H9 (cell line): ENCODE measurements around the gene F7. TPM values are rescaled to one million over a fixed set of nuclear protein-coding genes. Genes with fewer than 3 reads are reported as not detected.

Experiments
- DNase-seq: peaks from one replicate; pipeline ENCODE4 v3.0.0-alpha.2; 2017
- H2AFZ ChIP-seq: one replicate; pipeline ENCODE4 v1.6.1; 2013; ENCODE audit warnings: mild to moderate bottlenecking, low read length, control low read depth, moderate library complexity
- H2AK5ac ChIP-seq: 2 replicates; pipeline ENCODE4 v1.6.1; 2013; ENCODE audit warnings: low read length, control low read depth, mixed read lengths; ENCODE audit not compliant: insufficient read length
- H2BK120ac ChIP-seq: one replicate; pipeline ENCODE4 v1.6.1; 2013; ENCODE audit warnings: low read depth, mild to moderate bottlenecking, low read length, control low read depth, inconsistent platforms; ENCODE audit not compliant: poor library complexity, severe bottlenecking
- H2BK12ac ChIP-seq: 2 replicates; pipeline ENCODE4 v1.6.1; 2013; ENCODE audit warnings: low read length, control low read depth, mixed read lengths, low read depth; ENCODE audit not compliant: insufficient read length
- H2BK15ac ChIP-seq: 2 replicates; pipeline ENCODE4 v1.6.1; 2013; ENCODE audit warnings: low read depth, low read length, control low read depth
- H2BK20ac ChIP-seq: one replicate; pipeline ENCODE4 v1.6.1; 2013; ENCODE audit warnings: low read depth, mild to moderate bottlenecking, low read length, control low read depth, inconsistent platforms; ENCODE audit not compliant: poor library complexity, severe bottlenecking
- H2BK5ac ChIP-seq: 2 replicates; pipeline ENCODE4 v1.6.1; 2013; ENCODE audit warnings: low read length, control low read depth, mixed read lengths; ENCODE audit not compliant: insufficient read length
- H3K14ac ChIP-seq: 2 replicates; pipeline ENCODE4 v1.6.1; 2013; ENCODE audit warnings: low read length, control low read depth; ENCODE audit not compliant: insufficient read depth
- H3K18ac ChIP-seq: 2 replicates; pipeline ENCODE4 v1.6.1; 2013; ENCODE audit warnings: low read depth, mild to moderate bottlenecking, mixed read lengths, low read length, control low read depth; ENCODE audit not compliant: insufficient read length
- H3K23ac ChIP-seq: 2 replicates; pipeline ENCODE4 v1.6.1; 2013; ENCODE audit warnings: low read length, control low read depth, mixed read lengths, low read depth; ENCODE audit not compliant: insufficient read length
- H3K23me2 ChIP-seq: 2 replicates; pipeline ENCODE4 v1.6.1; 2013; ENCODE audit warnings: low read depth, mild to moderate bottlenecking, mixed read lengths, low read length, control low read depth; ENCODE audit not compliant: insufficient read length, poor library complexity, severe bottlenecking
- H3K27ac ChIP-seq: 2 replicates; pipeline ENCODE4 v1.5.1; 2013; ENCODE audit warnings: low read length, control low read depth, mixed read lengths, low read depth; ENCODE audit not compliant: insufficient read length
- H3K27me3 ChIP-seq: 2 replicates; pipeline ENCODE4 v1.6.1; 2013; ENCODE audit warnings: low read length, control low read depth, inconsistent platforms; ENCODE audit not compliant: insufficient read depth
- H3K4ac ChIP-seq: 2 replicates; pipeline ENCODE4 v1.6.1; 2013; ENCODE audit warnings: low read depth, mild to moderate bottlenecking, control low read depth, inconsistent platforms, low read length, moderate library complexity
- H3K4me1 ChIP-seq: 2 replicates; pipeline ENCODE4 v1.6.1; 2013; ENCODE audit warnings: low read length, control low read depth, inconsistent platforms; ENCODE audit not compliant: insufficient read depth
- H3K4me2 ChIP-seq: 2 replicates; pipeline ENCODE4 v1.6.1; 2013; ENCODE audit warnings: low read length, control low read depth, mixed read lengths; ENCODE audit not compliant: insufficient read length, insufficient read depth
- H3K56ac ChIP-seq: 2 replicates; pipeline ENCODE4 v1.6.1; 2013; ENCODE audit warnings: low read depth, mild to moderate bottlenecking, mixed read lengths, low read length, control low read depth; ENCODE audit not compliant: insufficient read length
- H3K79me1 ChIP-seq: 2 replicates; pipeline ENCODE4 v1.6.1; 2013; ENCODE audit warnings: low read depth, mild to moderate bottlenecking, moderate library complexity, low read length, control low read depth, inconsistent platforms; ENCODE audit not compliant: insufficient read depth, poor library complexity, severe bottlenecking
- H3K79me2 ChIP-seq: 2 replicates; pipeline ENCODE4 v1.6.1; 2013; ENCODE audit warnings: low read length, control low read depth, inconsistent platforms; ENCODE audit not compliant: insufficient read depth
- H3K9ac ChIP-seq: 2 replicates; pipeline ENCODE4 v1.6.1; 2013; ENCODE audit warnings: low read length, control low read depth, mixed read lengths; ENCODE audit not compliant: insufficient read length; ENCODE audit errors: extremely low read depth
- H3K9me3 ChIP-seq: one replicate; pipeline ENCODE4 v1.6.1; 2013; ENCODE audit warnings: low read depth, low read length, inconsistent platforms; ENCODE audit not compliant: control insufficient read depth
- H3T11ph ChIP-seq: one replicate; pipeline ENCODE4 v1.6.1; 2013; ENCODE audit warnings: mild to moderate bottlenecking, low read length, control low read depth, inconsistent platforms
- H4K20me1 ChIP-seq: one replicate; pipeline ENCODE4 v1.6.1; 2013; ENCODE audit not compliant: control insufficient read depth, insufficient read length, insufficient read depth
- H4K5ac ChIP-seq: 2 replicates; pipeline ENCODE4 v1.6.1; 2013; ENCODE audit warnings: low read depth, mild to moderate bottlenecking, mixed read lengths, low read length, control low read depth; ENCODE audit not compliant: insufficient read length
- H4K8ac ChIP-seq: replicated peaks from 2 replicates; pipeline ENCODE4 v1.6.1; 2013; ENCODE audit warnings: low read length, control low read depth, mixed read lengths, low read depth; ENCODE audit not compliant: insufficient read length
- H4K91ac ChIP-seq: 2 replicates; pipeline ENCODE4 v1.6.1; 2013; ENCODE audit warnings: low read depth, mild to moderate bottlenecking, moderate library complexity, mixed read lengths, low read length, control low read depth; ENCODE audit not compliant: insufficient read length
- H3K27ac Mint-ChIP-seq, 3 experiments: 2 replicates in 2 of 3; 3 replicates in 1 of 3; pipeline ENCODE4 v1.8.0; 2020 to 2021; ENCODE audit warnings: mixed read lengths in 3 of 3, mild to moderate bottlenecking in 1 of 3, moderate library complexity in 1 of 3
- H3K27me3 Mint-ChIP-seq: 2 replicates; pipeline ENCODE4 v1.8.0; 2021; ENCODE audit warnings: low read depth, mild to moderate bottlenecking, moderate library complexity, mixed read lengths
- H3K36me3 Mint-ChIP-seq, 3 experiments: 2 replicates in 2 of 3; 3 replicates in 1 of 3; pipeline ENCODE4 v1.8.0; 2020 to 2021; ENCODE audit warnings: low read depth in 3 of 3, mixed read lengths in 3 of 3; ENCODE audit not compliant: insufficient read depth in 1 of 3
- H3K4me1 Mint-ChIP-seq, 2 experiments: 2 replicates each; pipeline ENCODE4 v1.8.0; 2020; ENCODE audit warnings: mixed read lengths in 2 of 2
- H3K4me3 Mint-ChIP-seq, 2 experiments: 2 replicates in 1 of 2; 3 replicates in 1 of 2; pipeline ENCODE4 v1.8.0; 2020 to 2021; ENCODE audit warnings: mild to moderate bottlenecking in 2 of 2, mixed read lengths in 2 of 2, moderate library complexity in 1 of 2
- H3K9me3 Mint-ChIP-seq, 2 experiments: 2 replicates in 1 of 2; 3 replicates in 1 of 2; pipeline ENCODE4 v1.8.0; 2020; ENCODE audit warnings: mild to moderate bottlenecking in 2 of 2, mixed read lengths in 2 of 2, moderate library complexity in 1 of 2
- WGBS: extraction: QIAGEN DNeasy Blood & Tissue Kit; methylation state at CpG from one replicate; pipeline ENCODE4 v1.1.7; 2013; ENCODE audit warnings: missing lambda C conversion rate, low lambda C conversion rate, mixed read lengths; ENCODE audit not compliant: insufficient read length; ENCODE audit errors: extremely low coverage; 5-methylcytosine and 5-hydroxymethylcytosine counted together
- total RNA-seq: library from RNA; stranded (reverse); gene quantifications from 2 replicates; pipeline ENCODE4 v1.2.1, GENCODE V29; 2021
- TF ChIP-seq, protein P1 (sequence below): fragments of 200-600 bp; sonication (generic); conservative IDR thresholded peaks from 3 replicates; pipeline ENCODE4 v1.8.0; 2021; ENCODE audit warnings: antibody characterized with exemption, mild to moderate bottlenecking

The F7 gene
- total RNA-seq, 1 experiment from 2014 or later = 0.81 TPM

DNA sequence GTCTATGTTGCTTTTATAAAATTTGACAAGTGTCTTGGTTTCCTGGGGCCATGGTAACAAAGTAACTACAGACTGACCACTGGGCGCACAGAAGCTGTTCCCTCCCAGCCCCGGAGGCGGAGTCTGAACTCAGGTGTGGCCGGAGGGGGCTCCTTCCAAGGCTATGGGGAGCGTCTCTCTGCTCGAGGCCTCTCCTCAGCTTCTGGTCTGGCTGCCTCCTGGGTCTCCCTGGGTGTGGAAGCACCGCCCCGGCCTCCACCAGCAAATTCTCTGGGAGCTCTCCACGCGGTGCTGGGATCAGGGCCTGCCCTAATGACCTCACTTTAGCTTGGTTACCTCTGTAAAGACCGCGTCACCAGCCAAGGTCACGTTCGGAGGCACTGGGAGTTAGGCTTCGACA is 45.7 kb upstream of the F7 start:
- no peak overlapping the region for H2BK20ac ChIP-seq
- H3K9ac ChIP-seq = no peak overlapping the region
- no peak overlapping the region for H3K4me3 Mint-ChIP-seq
- no peaks in the 10 kb centered on the region for H3K79me1 ChIP-seq
- no peak overlapping the region for H3K23ac ChIP-seq
- no peak overlapping the region for H3K56ac ChIP-seq
- no peak overlapping the region for H3K14ac ChIP-seq
- H2AK5ac ChIP-seq = no peak overlapping the region
- H3K9me3 Mint-ChIP-seq = no peaks in the 10 kb centered on the region
- H4K8ac ChIP-seq = no peak overlapping the region
- no peak overlapping the region for H2BK15ac ChIP-seq
- H3K27me3 ChIP-seq = no peaks in the 10 kb centered on the region
- H3K27ac Mint-ChIP-seq = no peak overlapping the region
- no peak for DNase-seq
- no peak overlapping the region for H2BK120ac ChIP-seq
- H3K4me2 ChIP-seq = no peak overlapping the region
- no peak overlapping the region for H3K4ac ChIP-seq
- no peak overlapping the region for H3T11ph ChIP-seq
- H3K23me2 ChIP-seq = no peaks in the 10 kb centered on the region
- no CpG with 5 or more reads among the region's 15 CpGs for WGBS
- no peak overlapping the region for H2BK12ac ChIP-seq
- H3K18ac ChIP-seq = no peak overlapping the region
- peaks cover 7 to 14% of the 10 kb centered on the region in 2 experiments for H3K4me1 Mint-ChIP-seq
- no peaks in the 10 kb centered on the region for H3K79me2 ChIP-seq
- no peak overlapping the region for H4K5ac ChIP-seq
- H2AFZ ChIP-seq = no peak overlapping the region
- no peak overlapping the region for H3K27ac ChIP-seq
- peaks cover 0 to 2% (median 0%) of the 10 kb centered on the region in 3 experiments; a peak in 1 of 7 replicates for H3K36me3 Mint-ChIP-seq
- H3K9me3 ChIP-seq = no peaks in the 10 kb centered on the region
- no peaks in the 10 kb centered on the region; the same call in 1 of the 2 replicates for H3K4me1 ChIP-seq
- TF ChIP-seq, protein P1, sequence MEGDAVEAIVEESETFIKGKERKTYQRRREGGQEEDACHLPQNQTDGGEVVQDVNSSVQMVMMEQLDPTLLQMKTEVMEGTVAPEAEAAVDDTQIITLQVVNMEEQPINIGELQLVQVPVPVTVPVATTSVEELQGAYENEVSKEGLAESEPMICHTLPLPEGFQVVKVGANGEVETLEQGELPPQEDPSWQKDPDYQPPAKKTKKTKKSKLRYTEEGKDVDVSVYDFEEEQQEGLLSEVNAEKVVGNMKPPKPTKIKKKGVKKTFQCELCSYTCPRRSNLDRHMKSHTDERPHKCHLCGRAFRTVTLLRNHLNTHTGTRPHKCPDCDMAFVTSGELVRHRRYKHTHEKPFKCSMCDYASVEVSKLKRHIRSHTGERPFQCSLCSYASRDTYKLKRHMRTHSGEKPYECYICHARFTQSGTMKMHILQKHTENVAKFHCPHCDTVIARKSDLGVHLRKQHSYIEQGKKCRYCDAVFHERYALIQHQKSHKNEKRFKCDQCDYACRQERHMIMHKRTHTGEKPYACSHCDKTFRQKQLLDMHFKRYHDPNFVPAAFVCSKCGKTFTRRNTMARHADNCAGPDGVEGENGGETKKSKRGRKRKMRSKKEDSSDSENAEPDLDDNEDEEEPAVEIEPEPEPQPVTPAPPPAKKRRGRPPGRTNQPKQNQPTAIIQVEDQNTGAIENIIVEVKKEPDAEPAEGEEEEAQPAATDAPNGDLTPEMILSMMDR = no peak
- no peak overlapping the region for H2BK5ac ChIP-seq
- peaks cover 5% of the 10 kb centered on the region for H4K20me1 ChIP-seq
- no peaks in the 10 kb centered on the region; the same call in 1 of the 2 replicates for H3K27me3 Mint-ChIP-seq
- H4K91ac ChIP-seq = no peak overlapping the region
